Mucosa of descending colon (tissue), 3 donors: ENCODE data around the gene SLC35B4. TPM values are rescaled to one million over a fixed set of nuclear protein-coding genes. Genes with fewer than 3 reads are reported as not detected.

Experiments
- ATAC-seq: fragments of 200-7000 bp; cut with Tn5 transposase; one replicate; pipeline ENCODE4 v1.9.1; 2020; ENCODE audit warnings: mild to moderate bottlenecking, moderate library complexity
- DNase-seq, 3 donors: peaks; one replicate each; pipeline ENCODE4 v3.0.0-alpha.2; 2020
- H3K36me3 ChIP-seq: fragments of 200-600 bp; one replicate; pipeline ENCODE4 v1.8.0; 2021; ENCODE audit warnings: low read depth, mild to moderate bottlenecking
- H3K4me1 ChIP-seq: fragments of 200-600 bp; one replicate; pipeline ENCODE4 v1.8.0; 2021; ENCODE audit warnings: low read depth, mild to moderate bottlenecking
- H3K4me3 ChIP-seq: fragments of 200-600 bp; one replicate; pipeline ENCODE4 v1.8.0; 2021; ENCODE audit warnings: mild to moderate bottlenecking
- H3K9me3 ChIP-seq: fragments of 200-600 bp; one replicate; pipeline ENCODE4 v1.8.0; 2021; ENCODE audit warnings: mild to moderate bottlenecking
- CTCF ChIP-seq: fragments of 200-600 bp; IDR thresholded peaks from one replicate; pipeline ENCODE4 v1.8.0; 2022; ENCODE audit warnings: antibody characterized with exemption, mild to moderate bottlenecking
- intact Hi-C, 2 donors: fragments of 100-400 bp; cut with DNase I in 1 of 2; cut with micrococcal nuclease in 1 of 2; formaldehyde crosslinking; loops; one replicate each; pipeline versions ENCODE4 v1.11.0 to v1.11.1; 2022; cut with DNase I, micrococcal nuclease
- total RNA-seq, 3 donors: library from RNA; stranded (reverse); fragmentation: NEBNext Ultra II Directional in 2 of 3; extraction: Animal tissue kit (Norgen Biotek cat#: 25700) in 2 of 3; gene quantifications; one replicate each; pipeline versions ENCODE4 v1.2.1 to v1.2.4, GENCODE V29; 2021 to 2023
- donor health status: DM: no; HTN: no; CAD: no; lungs with moderate emphysema.
- donor health status: DM: no; HTN: no; CAD: no.
- donor health status: DM: no; HTN: yes; CAD: no.

SLC35B4 gene
- total RNA-seq, 3 donors from 2014 or later: 6.1 to 14.1 (median 9.0) TPM

- no peak for ATAC-seq
- intact Hi-C loops: no loop called here
- Histone ChIP-seq H3K9me3 (no peaks in the 10 kb centered on the region), H3K4me3 (no peak overlapping the region), H3K4me1 (peaks cover 11% of the 10 kb centered on the region), H3K36me3 (no peaks in the 10 kb centered on the region)
- no peak for TF ChIP-seq CTCF
- DNase-seq: no peak
Observed at GRCh38 chr7:134312717-134313116, 4.0 kb downstream of the SLC35B4 start.

- Histone ChIP-seq H3K4me3 (no peak overlapping the region), H3K4me1 (peaks cover 11% of the 10 kb centered on the region), H3K9me3 (no peaks in the 10 kb centered on the region), H3K36me3 (no peaks in the 10 kb centered on the region)
- TF ChIP-seq CTCF: no peak
- DNase-seq: no peak
- intact Hi-C loops: no loop called here
- ATAC-seq: no peak
Observed at GRCh38 chr7:134311807-134312206, 4.9 kb downstream of the SLC35B4 start.

- no peaks in the 10 kb centered on the region for H3K36me3 ChIP-seq
- no peaks in the 10 kb centered on the region for H3K9me3 ChIP-seq
- TF ChIP-seq CTCF: no peak
- DNase-seq: no peak
- H3K4me3 ChIP-seq: no peak overlapping the region
- no peak for ATAC-seq
- H3K4me1 ChIP-seq: peaks cover 5% of the 10 kb centered on the region
- intact Hi-C loops: no loop called here
Observed at GRCh38 chr7:134308548-134308947, 8.2 kb downstream of the SLC35B4 start.

GRCh38 chr7:134307320-134307719 lies 9.4 kb downstream of the SLC35B4 start:
- Histone ChIP-seq H3K9me3 (no peaks in the 10 kb centered on the region), H3K4me3 (no peak overlapping the region), H3K36me3 (no peaks in the 10 kb centered on the region), H3K4me1 (no peaks in the 10 kb centered on the region)
- DNase-seq: no peak
- intact Hi-C loops: no loop called here
- ATAC-seq: no peak
- TF ChIP-seq CTCF: no peak

GRCh38 chr7:134302120-134302519 lies 14.6 kb downstream of the SLC35B4 start:
- no peaks in the 10 kb centered on the region for H3K36me3 ChIP-seq
- H3K4me1 ChIP-seq: no peaks in the 10 kb centered on the region
- H3K4me3 ChIP-seq: no peak overlapping the region
- no peaks in the 10 kb centered on the region for H3K9me3 ChIP-seq
- no peak for ATAC-seq
- DNase-seq: no peak
- intact Hi-C loops: no loop called here
- no peak for TF ChIP-seq CTCF

GRCh38 chr7:134301592-134301991 lies 15.1 kb downstream of the SLC35B4 start:
- no peaks in the 10 kb centered on the region for H3K4me1 ChIP-seq
- no peaks in the 10 kb centered on the region for H3K36me3 ChIP-seq
- TF ChIP-seq CTCF: no peak
- no peak overlapping the region for H3K4me3 ChIP-seq
- DNase-seq: no peak
- ATAC-seq: no peak
- no peaks in the 10 kb centered on the region for H3K9me3 ChIP-seq
- intact Hi-C loops: no loop called here
